Left colon (tissue), 2 donors: Measurements from ENCODE around the gene POU3F2. TPM values are rescaled to one million over a fixed set of nuclear protein-coding genes. Genes with fewer than 3 reads are reported as not detected.

Experiments
- ATAC-seq: fragments of 200-7000 bp; cut with Tn5 transposase; one replicate; pipeline ENCODE4 v1.9.1; 2020; ENCODE audit warnings: mild to moderate bottlenecking, moderate library complexity
- DNase-seq, 2 donors: peaks; one replicate each; pipeline ENCODE4 v3.0.0-alpha.2; 2020
- intact Hi-C, 2 donors: fragments of 100-400 bp; cut with DNase I in 1 of 2; cut with micrococcal nuclease in 1 of 2; formaldehyde crosslinking; loops; one replicate each; pipeline versions ENCODE4 v1.11.2 to v1.14.0; 2022; cut with DNase I, micrococcal nuclease
- total RNA-seq, 2 donors: library from RNA; stranded (reverse); fragmentation: NEBNext Ultra II Directional; extraction: Animal tissue kit (Norgen Biotek cat#: 25700); gene quantifications; one replicate each; pipeline ENCODE4 v1.2.1, GENCODE V29; 2021
- donor health status: DM: no; HTN: no; CAD: no.
- donor health status: DM: yes; HTN: yes; CAD: no.

Gene POU3F2
- total RNA-seq, 2 donors from 2014 or later, result not detected

DNA sequence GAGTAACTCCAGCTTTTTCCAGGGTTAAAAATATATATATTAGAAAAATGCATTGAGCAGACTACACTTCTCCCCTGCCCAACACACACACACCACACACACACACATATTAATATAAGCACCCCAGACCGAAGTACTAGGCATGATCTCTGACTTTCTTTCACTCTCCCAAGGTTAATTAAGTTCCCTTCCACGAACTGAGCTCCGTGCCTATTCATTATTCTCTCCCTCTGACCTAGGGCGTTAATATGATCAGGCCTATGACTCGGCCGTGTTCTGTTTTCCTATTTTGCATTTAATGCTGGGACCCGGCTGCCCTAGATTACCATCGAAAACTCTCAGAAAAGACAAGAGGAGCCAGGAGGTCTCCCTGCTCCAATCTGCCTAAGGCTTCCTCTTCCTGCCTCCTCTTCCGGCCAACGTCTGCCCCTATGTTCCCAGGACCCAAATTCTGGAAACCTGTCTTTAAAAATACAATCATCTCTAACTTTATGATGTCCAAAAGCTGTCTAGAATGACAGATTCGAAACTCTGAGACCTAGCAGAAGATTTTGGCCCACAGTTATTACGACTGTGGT lies 6.1 kb upstream of the POU3F2 start:
- ATAC-seq (no peak), DNase-seq (no peak)
- intact Hi-C loops, result no loop called here

DNA sequence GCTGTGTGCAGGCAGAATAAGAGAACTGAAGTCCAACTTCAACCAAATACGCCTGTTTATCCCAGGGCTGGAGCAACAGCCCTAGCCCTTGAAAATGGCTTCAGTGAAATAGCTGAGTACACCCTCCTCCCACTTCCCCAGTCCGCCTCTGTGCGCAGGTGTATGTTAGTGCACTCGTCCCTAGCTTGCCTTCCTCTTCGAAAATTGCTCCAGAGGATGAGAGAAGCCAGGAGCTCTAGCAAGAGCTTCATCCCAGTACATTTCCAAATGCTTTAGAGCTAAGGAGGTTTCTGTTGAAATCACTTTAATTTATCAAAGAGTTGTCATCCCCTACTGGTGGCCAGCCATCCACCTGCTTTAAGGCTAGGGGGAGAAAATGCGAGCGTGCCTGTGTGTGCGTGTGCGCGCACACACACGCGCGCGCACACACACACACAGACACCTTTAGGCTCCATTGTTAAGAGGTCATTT lies 5.4 kb upstream of the POU3F2 start:
- DNase-seq (no peak), ATAC-seq (no peak)
- intact Hi-C loops, result no loop called here

DNA sequence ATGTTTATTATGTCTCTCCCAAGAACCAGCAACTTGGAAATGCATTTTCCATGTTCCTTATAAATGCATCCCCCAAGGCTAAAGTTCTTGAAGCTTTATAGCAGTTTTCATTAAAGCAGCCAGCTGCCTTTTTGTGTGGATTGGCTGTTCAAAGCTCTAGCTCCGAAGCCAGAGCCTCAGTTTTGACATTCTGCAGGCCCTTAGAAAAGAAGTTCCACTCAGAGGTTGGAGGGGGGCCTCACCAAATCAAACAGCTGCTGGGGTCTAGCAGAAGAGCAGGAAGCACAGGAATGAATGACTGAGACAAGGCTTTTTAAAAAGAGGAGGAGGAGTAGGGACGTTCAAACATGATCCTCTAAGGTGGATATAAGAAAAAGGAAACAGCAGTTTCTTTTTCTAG lies 4.2 kb upstream of the POU3F2 start:
- intact Hi-C loops, result no loop called here
- no peak for ATAC-seq
- no peak for DNase-seq

DNA sequence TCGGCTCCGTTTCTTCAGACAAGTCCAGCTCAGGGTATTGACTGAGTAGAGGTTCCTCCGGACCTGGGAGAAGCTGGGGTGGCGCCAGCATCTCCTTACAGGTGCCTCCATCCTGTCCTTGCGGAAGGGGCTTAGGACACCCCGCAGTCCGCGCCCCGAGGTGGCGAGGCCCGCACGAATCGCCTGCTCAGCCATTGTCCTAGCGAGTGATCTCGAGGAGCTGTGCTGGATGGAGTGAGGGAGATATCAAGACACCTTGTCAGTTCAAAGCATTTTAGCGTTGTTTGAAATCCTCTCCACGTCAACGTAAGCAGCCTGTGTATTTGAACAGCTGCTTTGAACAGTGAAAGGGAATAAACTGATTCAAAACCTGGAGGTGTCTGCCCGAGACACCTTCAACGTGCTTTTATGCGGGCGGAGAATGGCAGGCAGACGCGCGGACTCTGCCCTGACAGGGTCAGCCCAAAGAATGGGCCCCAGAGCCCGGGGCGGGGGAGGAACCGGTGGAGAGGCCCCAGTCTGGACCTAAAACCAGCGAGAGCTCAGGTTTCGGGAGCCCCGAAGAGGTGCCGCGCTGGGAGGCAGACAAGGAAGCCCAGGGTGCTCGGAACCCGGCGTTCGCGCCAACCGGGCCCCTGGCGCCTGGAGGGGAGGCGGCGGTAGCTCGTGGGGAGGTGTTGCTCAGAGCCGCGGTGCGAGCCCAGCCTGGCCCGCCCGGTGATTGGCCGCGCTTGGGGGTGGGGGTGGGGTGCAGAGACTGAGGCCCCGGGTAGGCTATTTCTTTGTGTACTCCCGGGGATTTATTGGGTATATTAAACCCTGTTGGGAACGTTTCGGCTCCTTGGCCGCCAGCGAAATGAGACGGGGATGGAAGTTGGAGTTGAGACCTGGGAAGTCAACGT lies 3.1 kb upstream of the POU3F2 start:
- DNase-seq (no peak), ATAC-seq (peak; percentile 19)
- intact Hi-C loops, result no loop called here

DNA sequence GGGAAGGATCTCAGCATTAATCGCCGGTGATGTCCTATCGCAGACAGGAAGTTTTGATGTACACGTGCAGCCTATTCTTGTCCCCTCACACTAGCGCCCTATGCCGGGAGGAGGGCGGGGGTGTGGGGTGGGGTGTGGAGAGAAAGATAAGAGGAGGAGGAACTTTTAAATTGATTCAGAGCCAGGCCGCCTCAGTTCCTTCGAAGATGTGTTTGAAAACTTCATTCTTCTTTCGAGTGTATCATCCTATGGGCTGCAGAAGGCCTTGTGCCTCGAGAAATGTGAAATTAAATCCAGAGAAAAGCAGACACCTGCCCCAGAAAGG lies 2.5 kb upstream of the POU3F2 start:
- DNase-seq (no peak), ATAC-seq (no peak)
- intact Hi-C loops, result no loop called here

DNA sequence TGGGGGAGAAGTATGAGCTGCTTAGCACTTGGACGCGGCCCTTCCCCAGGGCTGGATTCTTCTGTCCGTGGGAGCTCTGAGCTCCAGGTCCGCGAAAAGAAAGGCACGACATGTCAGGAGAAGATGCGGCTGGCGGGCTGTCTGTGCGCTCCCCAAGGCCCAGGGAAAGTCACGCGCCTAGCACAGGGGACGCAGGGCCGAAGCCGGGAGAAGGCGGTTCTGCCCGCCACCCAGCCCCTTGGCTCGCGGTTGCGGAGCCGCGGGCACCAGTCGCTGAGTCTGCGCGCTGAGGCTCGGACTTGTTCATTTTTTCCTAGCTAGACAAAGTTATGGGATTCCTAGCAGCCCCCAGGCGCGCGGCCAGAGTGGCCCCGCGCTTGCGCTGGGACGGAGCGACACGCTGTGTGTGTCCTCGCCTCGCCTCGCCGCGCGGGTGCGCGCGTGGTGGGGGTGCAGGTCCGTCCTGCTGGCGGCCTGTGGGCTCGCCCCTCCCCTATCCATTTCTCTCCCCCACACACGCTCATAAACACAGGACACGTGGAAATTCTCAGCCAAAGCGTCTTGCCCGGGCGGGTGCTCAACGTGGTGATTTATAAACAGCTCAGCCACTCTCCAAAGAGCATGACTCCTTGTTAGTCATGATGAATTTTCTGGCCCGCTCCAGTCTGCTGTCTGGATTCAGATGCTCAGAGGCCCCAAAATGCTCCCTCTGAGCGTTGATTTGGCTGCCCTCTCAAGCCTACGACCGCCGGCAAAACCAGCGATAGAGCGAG lies 1.9 kb upstream of the POU3F2 start:
- intact Hi-C loops, result no loop called here
- DNase-seq, result no peak
- ATAC-seq, result no peak

DNA sequence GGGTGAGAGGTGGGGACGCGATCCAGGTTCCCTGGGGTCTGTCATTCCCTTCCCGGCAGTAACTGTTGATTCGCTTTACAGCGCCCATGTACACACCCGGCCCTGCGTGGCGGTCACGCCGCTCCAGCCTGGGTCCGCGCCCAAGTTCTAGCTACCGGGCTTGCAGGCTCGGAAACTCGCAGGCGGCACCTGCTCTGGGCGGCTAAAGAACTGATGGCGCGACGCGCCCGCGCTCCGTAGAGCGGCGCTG lies 1.4 kb upstream of the POU3F2 start:
- intact Hi-C loops, result no loop called here
- DNase-seq (no peak), ATAC-seq (peak; percentile 51)

DNA sequence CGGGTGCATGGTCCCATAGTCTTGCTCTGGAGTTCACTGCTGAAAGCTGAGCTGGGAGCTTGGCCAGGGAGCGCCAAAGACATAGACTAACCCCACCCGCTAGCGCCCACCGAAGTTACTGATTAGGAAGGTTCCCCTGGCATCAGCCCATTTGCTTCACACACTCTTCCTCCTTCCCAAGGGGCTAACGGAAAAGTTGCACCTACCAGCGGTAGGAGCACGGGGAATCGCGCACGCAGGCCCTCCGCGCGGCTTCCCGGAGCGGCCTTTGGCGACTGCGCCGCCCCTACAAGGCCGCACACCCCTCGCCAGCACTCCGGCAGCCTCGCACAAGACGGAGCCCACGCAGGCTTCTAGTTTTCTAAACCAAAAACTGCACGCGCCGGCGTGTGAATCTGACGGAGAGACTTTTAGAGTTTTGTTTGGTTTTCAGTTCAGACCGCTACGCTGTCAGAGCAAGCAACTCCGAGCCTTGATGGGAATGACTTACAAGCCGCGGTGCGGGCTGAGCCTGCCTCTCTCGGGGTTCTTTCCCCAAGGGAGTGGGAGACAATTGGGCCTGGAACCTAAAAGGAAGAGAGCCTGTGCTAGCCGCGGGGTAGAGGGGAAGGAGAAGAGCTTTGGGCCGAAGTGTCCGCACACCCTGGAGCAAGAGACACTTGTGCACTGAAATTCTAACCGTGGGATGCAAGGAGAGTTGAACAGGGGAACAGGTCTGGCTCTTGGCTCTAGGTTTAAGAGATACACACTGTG lies 891 bp upstream of the POU3F2 start:
- intact Hi-C loops, result no loop called here
- no peak for DNase-seq
- ATAC-seq, result peak; percentile 12

DNA sequence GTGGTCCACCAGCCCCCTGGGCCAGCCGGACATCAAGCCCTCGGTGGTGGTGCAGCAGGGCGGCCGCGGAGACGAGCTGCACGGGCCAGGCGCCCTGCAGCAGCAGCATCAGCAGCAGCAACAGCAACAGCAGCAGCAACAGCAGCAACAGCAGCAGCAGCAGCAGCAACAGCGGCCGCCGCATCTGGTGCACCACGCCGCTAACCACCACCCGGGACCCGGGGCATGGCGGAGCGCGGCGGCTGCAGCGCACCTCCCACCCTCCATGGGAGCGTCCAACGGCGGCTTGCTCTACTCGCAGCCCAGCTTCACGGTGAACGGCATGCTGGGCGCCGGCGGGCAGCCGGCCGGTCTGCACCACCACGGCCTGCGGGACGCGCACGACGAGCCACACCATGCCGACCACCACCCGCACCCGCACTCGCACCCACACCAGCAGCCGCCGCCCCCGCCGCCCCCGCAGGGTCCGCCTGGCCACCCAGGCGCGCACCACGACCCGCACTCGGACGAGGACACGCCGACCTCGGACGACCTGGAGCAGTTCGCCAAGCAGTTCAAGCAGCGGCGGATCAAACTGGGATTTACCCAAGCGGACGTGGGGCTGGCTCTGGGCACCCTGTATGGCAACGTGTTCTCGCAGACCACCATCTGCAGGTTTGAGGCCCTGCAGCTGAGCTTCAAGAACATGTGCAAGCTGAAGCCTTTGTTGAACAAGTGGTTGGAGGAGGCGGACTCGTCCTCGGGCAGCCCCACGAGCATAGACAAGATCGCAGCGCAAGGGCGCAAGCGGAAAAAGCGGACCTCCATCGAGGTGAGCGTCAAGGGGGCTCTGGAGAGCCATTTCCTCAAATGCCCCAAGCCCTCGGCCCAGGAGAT lies 1.0 kb downstream of the POU3F2 start:
- intact Hi-C loops, result no loop called here
- ATAC-seq, result no peak
- DNase-seq, result no peak

DNA sequence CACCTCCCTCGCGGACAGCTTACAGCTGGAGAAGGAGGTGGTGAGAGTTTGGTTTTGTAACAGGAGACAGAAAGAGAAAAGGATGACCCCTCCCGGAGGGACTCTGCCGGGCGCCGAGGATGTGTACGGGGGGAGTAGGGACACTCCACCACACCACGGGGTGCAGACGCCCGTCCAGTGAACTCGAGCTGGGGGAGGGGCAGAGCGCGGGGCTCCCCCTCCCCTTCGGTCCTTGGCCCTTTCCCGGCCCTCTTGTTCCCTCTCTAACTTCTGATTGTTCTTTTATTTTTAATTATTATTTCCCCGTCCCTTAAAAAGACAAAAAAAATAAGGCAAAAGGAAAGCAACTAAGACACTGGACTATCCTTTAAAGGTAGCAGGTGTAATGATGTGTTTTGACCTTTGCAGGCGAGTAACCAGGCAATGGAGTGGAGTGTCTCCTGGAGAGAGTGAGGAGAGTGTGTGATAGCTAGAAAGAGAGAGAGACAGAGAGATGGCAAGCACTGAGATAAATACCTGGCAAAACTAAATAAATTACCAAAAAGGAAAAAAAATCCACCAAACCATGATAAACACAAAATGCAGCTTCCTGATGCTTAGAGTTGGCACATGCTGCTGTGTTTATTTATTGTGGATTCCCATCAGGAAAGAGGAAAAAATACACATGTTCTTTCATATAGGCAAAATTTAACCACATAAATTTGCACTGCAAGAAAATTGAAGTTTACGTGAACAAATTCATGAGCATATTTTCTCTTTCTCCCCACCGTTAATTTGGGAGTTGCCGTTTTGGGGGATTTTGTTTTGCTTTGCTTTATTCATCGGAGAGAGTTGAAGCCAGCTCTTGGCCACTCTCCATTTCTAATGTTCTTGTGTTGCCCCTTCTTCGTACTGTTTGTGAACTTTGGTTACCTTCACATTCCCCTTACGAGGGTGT lies 1.9 kb downstream of the POU3F2 start:
- no peak for DNase-seq
- ATAC-seq, result no peak
- intact Hi-C loops, result no loop called here

DNA sequence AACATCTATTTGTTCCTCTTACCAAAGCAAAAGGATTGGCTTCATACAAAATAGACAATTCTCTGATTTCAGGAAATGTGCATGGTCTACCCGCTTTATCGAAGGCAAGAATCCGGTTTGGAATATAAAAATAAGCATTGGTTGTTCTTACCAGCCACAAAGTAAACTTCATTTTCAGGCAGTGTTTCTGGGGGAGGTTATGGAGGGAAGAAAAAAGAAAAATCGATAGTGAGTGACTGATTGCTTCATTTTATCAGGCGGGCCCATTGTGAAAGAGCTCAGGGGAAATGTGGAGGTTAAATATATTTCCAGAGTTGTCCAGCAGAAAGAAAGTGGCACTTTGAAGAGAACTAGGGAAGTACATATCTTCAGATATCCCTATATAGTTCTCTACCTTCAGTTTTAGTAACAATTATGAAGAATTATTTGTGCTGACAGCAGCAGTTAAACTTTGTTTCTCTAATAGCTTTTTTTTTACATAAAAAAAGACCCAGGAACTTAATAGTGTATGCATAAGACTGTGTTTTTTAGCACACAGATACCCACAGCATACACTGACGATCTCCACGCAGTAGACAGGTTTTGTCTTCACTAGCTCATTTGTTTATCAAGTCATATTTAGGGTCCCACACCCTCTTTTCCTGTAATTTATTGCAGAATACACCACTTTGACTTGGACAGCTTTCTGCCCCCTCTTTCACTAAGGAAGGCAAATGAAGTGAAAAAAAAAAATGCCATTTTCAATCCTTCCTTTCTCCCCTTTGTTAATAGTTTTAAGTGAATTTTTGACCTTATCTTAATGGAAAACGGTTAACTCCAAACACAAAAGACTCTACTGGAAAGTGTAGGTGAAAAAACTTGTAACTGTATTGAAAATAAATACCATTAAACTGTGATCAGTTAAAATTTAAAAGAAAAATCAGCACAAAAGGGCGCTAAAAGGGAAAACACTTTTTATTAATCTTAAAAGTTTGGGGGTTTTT lies 2.9 kb downstream of the POU3F2 start:
- no peak for ATAC-seq
- no peak for DNase-seq
- intact Hi-C loops, result no loop called here

DNA sequence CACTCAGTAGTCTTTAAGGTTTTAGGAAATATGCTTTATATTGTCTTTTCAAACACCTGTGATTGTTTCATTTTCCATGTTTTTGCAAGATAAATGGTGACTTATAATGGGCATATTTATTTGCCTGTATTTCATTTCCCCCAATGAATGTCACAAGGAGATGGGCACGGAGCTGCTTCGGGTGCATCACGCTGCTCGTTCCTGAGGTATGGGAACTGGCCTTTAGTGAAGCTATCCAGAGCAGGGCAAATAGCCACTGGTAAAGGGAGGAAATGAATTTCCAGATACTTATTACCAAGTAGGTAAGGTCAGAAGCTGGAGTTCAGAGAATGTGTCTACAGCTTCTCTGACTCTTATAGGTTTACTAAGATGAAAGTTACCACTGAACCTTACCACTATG lies 3.7 kb downstream of the POU3F2 start:
- ATAC-seq (no peak), DNase-seq (no peak)
- intact Hi-C loops, result no loop called here

DNA sequence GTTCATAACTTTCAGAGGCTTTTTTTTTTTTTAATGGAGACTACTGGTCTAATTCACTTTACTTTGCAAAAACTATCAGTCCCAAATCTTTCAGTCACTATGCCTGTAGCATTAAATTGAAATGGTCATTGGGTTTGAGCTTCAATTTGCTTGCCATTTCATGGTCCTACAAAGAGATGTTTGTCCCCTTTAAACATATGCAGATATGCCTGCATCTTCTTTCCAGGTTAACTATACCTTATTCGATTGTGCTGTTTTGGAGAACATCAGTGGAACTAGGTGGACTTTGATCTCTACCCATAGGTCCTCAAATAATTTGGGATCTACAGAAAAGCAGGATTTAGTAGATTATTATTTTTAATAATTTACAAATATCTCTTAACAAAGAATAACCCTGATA lies 4.6 kb downstream of the POU3F2 start:
- DNase-seq (no peak), ATAC-seq (no peak)
- intact Hi-C loops, result no loop called here

DNA sequence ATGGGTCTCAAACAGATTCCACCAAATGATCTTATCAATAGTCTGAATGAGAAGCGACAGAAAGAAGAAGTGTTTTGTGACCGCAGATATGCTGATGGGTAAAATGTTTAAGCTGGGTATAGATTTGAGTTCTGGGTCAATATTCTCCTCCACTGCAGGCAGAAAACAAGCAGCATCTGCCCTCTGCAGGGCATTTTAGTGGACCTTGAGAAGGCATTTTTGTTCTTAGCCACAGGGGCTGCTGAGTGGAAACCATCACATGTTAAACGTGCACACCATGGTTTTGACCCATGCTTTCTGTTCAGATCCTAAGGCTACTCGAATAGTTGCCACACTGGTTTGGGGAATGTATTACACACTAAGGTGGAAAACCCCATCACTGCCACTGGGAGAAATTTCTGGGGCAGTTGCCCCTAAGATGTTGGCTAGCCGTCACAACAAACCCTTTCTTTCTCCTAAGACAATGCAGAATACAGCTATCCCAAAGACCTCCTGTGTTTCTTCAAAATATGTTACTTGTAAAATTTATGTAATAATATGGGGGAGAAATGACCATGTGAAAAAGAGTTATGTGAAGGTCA lies 5.5 kb downstream of the POU3F2 start:
- intact Hi-C loops, result no loop called here
- DNase-seq, result no peak

DNA sequence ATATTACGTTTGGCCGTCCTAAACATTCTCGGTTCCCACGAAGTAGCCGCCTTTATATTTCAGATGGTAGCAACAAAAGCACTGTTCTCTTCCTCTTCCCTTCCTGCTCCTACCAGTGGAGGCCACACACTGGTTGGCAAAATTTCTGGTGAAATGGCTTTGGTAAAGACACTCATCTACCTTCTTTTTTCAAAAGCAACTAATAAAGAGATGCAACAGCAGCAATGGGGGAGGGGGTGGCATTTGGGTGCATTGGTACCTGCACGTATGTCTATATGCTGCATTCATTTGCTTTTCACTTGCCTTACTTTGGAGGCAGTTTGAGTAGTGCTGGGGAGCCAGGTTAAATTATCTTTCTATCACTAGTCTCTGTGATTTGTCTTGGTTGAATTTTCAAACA lies 6.0 kb downstream of the POU3F2 start:
- intact Hi-C loops, result no loop called here
- DNase-seq, result no peak
- ATAC-seq, result no peak

More for the DNA sequence above, 5.5 kb downstream of the POU3F2 start:
- no peak for ATAC-seq

DNA sequence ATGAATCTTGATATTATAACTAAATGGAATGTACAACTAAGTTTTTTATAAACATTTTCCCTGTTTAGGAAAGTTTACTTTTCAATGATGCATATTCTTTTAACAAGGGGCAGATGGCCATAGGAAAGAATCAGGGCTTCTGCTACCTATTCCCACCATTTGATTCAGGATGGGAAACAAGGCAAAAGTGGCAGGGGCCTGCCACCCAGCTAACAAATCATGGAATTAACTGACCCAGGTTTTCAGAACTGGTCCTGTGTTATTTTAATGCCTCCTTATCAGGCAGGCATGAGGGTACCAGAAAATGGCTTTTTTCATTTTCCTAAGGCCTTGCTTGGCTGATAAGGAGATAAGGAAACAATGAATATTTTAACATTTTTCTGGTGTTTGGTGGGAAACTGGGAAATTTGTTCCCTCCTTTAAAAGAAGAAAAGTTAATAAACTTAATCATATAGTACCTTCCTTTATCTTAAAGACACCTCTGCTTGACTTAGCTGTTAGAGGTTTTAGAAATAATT lies 6.7 kb downstream of the POU3F2 start:
- ATAC-seq (no peak), DNase-seq (no peak)
- intact Hi-C loops, result no loop called here
